ENCODE results near the gene TRIO.

The TRIO gene

GRCh38 chr5:14471507-14471906, 328.4 kb downstream of the TRIO start:
- no peak for DNase-seq

- DNase-seq, result no peak
Observed at GRCh38 chr5:14472986-14473567, 329.9 kb downstream of the TRIO start.

DNA sequence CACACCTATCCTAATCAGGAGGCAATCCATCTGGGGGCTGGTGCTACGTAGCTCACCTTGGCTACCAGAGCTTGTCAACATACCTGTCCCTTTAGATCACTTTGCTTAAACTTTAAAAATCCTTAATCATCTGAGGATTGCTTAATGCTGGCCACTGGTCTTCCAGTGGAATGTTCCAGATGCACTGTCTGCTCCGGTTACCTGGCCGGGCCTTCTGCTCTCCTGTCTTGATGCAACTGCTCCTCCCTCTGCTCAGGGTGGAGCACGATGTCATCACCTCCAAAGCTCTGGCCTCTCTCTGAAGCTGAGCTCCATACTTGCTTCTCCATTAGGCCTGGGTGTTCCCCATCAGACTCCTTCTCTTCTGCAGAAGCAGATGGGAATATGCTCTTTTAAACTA, 331.9 kb downstream of the TRIO start:
- no peak for DNase-seq

GRCh38 chr5:14476786-14477435, 333.8 kb downstream of the TRIO start:
- peak; percentile 49 for DNase-seq

- DNase-seq, result no peak
Observed at GRCh38 chr5:14479143-14479696, 336.1 kb downstream of the TRIO start.

GRCh38 chr5:14481349-14481748, 338.2 kb downstream of the TRIO start:
- peak; percentile 76 for DNase-seq

GRCh38 chr5:14482085-14482484, 338.9 kb downstream of the TRIO start:
- no peak for DNase-seq

- no peak for DNase-seq
Observed at GRCh38 chr5:14483504-14484157, 340.5 kb downstream of the TRIO start.

DNA sequence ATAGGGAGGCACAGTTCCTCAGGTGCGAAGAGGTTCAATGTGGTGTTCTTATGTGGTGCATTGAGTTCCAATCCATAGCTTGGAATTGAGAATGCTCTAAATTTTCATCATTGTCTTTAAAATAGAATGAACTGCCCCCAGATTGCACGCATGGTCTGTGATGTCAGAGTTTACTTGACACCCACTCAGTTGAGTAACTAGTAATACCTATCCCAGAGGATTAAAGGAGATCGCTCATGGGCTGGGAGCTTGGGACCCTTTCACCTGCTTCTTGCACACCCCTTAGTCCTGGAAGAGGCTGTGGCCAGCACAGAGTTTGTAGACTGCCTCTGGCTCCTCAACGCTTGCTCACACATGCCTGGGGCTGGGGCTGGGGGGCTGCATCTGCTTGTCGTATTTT, 343.3 kb downstream of the TRIO start:
- DNase-seq, result no peak

GRCh38 chr5:14486996-14487896, 344.1 kb downstream of the TRIO start:
- DNase-seq, result no peak

GRCh38 chr5:14487897-14488570, 344.9 kb downstream of the TRIO start:
- no peak for DNase-seq

- DNase-seq, result no peak
Observed at GRCh38 chr5:14488709-14489108, 345.6 kb downstream of the TRIO start.

DNA sequence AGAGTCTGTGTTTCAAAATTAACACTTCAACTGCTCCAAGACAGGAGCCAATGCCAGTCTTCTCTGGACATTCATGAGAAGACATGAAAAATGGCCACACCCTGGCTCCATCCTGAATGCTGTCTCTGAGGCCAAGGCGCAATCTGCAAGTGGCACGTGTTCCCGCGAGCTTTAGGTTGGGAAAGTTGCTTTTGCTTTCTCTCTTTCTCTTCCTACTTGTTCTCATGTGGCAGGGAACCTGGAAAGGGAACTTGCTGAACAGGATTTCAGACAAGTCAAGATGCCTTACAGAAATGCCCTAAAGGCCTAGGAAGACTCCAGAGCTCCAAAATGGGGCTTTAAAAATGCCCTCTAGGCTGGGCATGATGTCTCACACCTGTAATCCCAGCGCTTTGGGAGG, 346.5 kb downstream of the TRIO start:
- DNase-seq, result peak; percentile 86

- DNase-seq, result peak; percentile 75
Observed at GRCh38 chr5:14490309-14490711, 347.2 kb downstream of the TRIO start.

DNA sequence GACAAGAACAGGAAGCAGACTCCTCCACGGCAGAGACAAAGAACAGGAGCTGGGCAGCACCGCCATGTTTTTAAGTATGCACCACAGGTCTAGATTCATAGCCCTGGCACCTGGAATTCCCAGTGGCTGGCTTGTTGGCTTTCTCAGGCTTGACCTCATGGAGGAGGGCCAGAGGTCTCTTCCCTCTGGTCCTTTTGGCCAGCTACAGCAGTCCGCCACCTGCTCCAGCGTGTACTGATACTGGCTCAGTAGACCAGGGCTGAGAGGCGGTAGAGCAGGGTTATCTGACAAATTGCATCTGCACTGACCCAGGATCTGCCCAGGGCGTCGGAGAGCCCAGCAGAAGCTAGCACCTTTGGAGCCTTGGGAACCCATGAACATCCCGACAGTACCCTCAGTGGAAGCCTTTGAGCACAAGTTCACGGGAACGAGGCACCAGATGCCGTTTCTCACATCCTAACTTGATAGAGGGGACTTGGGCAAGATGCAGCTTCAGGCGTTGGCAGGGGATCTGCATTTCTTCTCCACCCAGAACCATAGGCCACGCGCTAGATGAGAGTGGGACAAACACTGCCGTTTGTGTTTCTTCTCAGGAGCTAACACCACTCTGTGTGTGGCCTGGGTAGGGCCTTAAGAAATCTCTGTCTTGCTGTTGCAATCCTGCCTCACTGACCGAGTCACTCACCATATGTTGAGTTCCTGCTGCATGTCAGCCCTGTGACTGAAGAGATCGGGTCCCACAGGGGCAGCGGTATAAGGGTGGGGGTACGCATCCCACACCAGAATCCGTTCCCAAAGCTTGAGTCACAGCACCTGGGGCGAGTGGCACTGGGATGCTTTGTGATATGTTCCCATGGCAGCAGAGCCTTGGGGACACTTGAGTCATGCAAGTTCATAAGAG, 348.1 kb downstream of the TRIO start:
- peak; percentile 82 for DNase-seq

GRCh38 chr5:14492331-14492964, 349.3 kb downstream of the TRIO start:
- peak; percentile 91 for DNase-seq

DNA sequence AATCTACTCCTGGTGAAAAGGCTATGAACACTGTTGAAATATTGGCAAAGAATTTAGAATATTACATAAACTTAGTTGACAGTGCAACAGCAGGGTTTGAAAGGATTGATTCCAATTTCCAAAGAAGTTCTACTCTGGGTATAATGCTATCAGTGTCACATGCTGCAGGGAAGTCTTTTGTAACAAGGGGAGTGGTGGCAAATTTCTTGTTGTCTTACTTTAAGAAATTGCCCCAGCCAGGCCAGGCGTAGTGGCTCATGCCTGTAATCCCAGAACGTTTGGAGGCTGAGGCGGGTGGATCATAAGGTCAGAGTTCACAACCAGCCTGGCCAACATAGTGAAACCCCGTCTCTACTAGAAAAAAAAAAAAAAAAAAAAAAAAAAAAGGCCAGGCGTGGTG, 352.2 kb downstream of the TRIO start:
- DNase-seq, result peak; percentile 82

DNA sequence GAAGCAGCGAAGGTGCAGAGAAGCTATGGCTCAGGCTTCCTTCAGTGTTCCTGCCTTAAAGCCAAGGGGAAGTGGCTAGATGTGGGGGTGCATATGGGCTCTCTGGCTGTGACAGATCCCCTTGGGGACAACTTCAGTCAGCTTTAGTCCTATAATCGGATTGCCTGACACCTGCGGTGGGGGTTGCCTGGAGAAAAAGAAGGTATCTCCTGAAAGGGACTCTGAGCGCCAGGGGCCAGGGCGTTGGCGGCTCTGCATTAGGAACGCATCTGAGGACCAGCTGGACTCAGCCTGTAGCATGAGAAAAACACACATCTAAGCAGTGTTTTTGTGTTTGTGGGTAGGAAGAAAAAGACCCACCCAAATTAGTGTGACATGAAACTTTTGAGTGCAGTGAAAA, 354.2 kb downstream of the TRIO start:
- DNase-seq, result no peak

DNA sequence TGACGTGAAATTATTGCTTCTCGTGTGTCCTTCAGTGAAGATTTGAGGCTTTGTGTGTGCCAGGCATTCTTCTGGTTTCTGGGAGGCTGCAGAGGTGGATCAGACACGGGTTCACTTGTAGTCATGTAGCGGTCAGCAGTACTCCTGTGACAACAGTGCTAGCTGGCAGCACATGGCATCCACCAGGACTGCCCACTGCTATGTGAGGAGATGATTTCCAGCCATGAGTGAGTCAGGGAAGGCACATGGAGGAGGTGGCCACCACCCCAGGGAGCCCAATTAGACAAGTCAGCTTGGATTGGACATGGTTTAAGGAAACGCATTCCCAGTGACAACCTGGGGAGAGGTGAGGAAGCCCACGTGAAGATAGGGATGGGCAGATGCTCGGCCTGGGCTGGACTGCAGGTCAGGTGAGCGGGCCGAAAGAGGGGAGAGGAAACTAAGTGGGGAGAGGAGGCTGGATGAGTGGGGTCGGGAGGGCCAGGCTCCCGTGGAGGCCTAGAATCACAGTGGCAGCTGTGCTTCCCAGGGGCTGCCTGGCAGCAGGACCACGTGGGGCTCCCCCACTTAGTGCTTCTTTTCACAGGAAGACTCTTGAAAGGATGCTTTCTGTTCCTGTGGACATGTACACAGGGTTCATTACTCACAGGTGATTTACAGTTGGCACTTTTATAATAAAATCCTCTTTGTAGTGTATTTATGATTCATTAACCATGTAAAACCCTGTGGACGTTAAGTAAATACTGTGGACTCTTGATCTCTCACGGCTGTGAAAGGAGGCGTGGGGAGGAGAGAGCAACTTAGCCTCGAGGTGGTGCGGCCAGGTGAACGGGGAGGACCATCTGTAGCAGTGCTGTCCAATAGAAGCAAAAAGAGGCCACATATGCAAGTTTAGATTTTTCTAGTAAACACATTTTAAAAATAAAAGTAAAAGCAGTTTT, 358.5 kb downstream of the TRIO start:
- no peak for DNase-seq

DNA sequence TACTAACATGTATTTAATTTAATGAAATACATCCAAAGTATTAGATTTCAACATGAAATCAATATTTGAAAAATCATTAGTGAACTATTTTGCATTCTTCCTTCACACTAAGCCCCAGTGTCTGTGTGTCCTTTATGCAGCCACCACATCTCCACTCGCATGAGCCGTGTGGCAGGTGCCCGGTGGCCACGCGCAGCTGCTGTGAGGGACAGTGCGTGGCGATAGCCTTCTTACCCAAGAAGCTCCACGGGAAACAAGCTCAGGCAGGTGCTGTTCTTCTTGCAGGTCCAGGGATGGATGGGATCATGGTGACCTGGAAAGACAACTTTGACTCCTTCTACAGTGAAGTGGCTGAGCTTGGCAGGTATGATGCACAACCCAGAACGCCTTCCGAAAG, 359.1 kb downstream of the TRIO start:
- DNase-seq, result no peak
